Thyroid gland (tissue), 4 donors: ENCODE data around the gene BCR. TPM values are rescaled to one million over a fixed set of nuclear protein-coding genes. Genes with fewer than 3 reads are reported as not detected.

Source experiments
- DNase-seq, 2 donors: peaks; one replicate each; pipeline ENCODE4 v3.0.0-alpha.2; 2019
- H3K27ac ChIP-seq, 3 donors: fragments of 200-600 bp; sonication (generic); 1 replicate in 2 of 3; 2 replicates in 1 of 3; pipeline ENCODE4 v1.5.1; 2016 to 2019; ENCODE audit warnings: mild to moderate bottlenecking in 1 of 3, moderate library complexity in 1 of 3
- H3K27me3 ChIP-seq: fragments of 200-600 bp; sonication (generic); one replicate; pipeline ENCODE4 v1.5.1; 2019
- H3K36me3 ChIP-seq, 2 donors: fragments of 200-600 bp; sonication (generic); one replicate each; pipeline ENCODE4 v1.5.1; 2016 to 2019
- H3K4me1 ChIP-seq, 2 donors: fragments of 200-600 bp; sonication (generic); one replicate each; pipeline ENCODE4 v1.5.1; 2017 to 2019
- H3K4me3 ChIP-seq, 3 donors: fragments of 200-600 bp; sonication (generic); replicated peaks in 1 of 3; 1 replicate in 2 of 3; 2 replicates in 1 of 3; pipeline ENCODE4 v1.5.1; 2016; ENCODE audit warnings: mild to moderate bottlenecking in 1 of 3
- H3K9me3 ChIP-seq: fragments of 200-600 bp; sonication (generic); one replicate; pipeline ENCODE4 v1.5.1; 2017
- CTCF ChIP-seq, 6 experiments: fragments of 200-600 bp in 3 of 6; fragments of 450-650 bp in 3 of 6; sonication (generic) in 3 of 6; IDR thresholded peaks; one replicate each; pipeline ENCODE4 v1.5.1; 2016 to 2019; ENCODE audit warnings: antibody characterized with exemption in 6 of 6, mild to moderate bottlenecking in 2 of 6, inconsistent platforms in 1 of 6, moderate library complexity in 1 of 6
- POLR2A ChIP-seq, 2 donors: fragments of 450-650 bp; IDR thresholded peaks; one replicate each; pipeline ENCODE4 v1.6.1; 2017; ENCODE audit warnings: antibody characterized with exemption in 2 of 2, mild to moderate bottlenecking in 2 of 2, moderate library complexity in 1 of 2
- WGBS, 2 donors: methylation state at CpG; one replicate each; pipeline ENCODE4 v1.1.5; 2017; 5-methylcytosine and 5-hydroxymethylcytosine counted together
- intact Hi-C: fragments of 100-400 bp; cut with DNase I; formaldehyde crosslinking; loops from one replicate; pipeline ENCODE4 v1.15.1; 2023
- total RNA-seq, 4 donors: library from RNA; depleted of rRNA; stranded (reverse); fragments of >200 nt; gene quantifications; one replicate each; pipeline ENCODE4 v1.2.3, GENCODE V29; 2016

The BCR gene
- total RNA-seq, 4 donors from 2014 or later, result 80.1 to 127 (median 87.7) TPM

DNA sequence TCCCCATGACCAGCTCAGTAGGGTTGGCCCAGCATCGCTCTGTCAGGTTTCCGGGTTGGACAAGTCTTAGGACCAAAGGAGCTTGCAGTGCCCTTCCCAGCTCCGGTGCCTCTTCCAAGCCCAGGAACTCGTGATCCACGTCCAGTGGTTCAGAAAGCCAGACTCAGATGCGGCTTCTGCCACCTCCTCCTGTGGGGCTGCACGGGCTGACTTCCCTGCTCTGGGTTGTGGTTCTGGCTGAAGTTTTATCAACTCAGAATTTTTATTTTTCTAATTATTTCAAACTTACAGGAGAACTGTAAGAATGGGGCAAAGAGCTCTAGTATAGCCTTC lies 85.0 kb downstream of the BCR start:
- intact Hi-C loops, result no loop called here

DNA sequence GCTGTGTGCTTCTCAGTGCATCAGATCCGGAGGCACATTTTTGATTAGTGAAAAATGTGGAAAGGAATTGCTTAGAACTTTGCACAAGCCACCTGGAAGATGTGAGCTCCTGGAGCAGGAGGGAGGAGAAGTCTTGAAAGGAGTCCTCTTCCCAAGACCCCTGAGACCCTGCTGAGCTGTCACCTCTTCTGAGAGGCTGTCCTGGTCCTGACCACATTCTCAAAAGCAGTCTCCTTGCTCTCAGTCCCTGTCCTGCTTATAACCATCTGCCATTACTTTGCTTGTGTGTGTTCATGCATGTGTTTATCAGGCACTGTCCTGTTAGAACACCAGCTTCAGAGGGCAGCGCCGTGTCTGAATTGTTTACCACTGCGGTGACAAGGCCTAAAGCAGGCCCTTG lies 86.5 kb downstream of the BCR start:
- 91 to 96% methylated on average over 4 of the region's 4 CpGs for WGBS, 2 donors

More for the DNA sequence above, 85.0 kb downstream of the BCR start:
- H3K36me3 ChIP-seq, result peaks cover 15 to 16% of the 10 kb centered on the region in 2 donors
- H3K4me3 ChIP-seq, result no peak overlapping the region
- WGBS, 2 donors, result 84 to 86% methylated on average over 7 of the region's 7 CpGs
- no peak for DNase-seq
- H3K27me3 ChIP-seq, result no peaks in the 10 kb centered on the region
- H3K9me3 ChIP-seq, result no peaks in the 10 kb centered on the region
- peak overlapping the region; percentile 72 to 83 (median 75) for H3K27ac ChIP-seq
- TF ChIP-seq CTCF (IDR thresholded peaks at IDR 0.05) (no peak), POLR2A (IDR thresholded peaks at IDR 0.05) (no peak)
- H3K4me1 ChIP-seq, result peaks cover 34 to 53% of the 10 kb centered on the region in 2 donors

GRCh38 chr22:23267226-23268043 lies 87.1 kb downstream of the BCR start:
- H3K9me3 ChIP-seq, result no peaks in the 10 kb centered on the region
- H3K4me3 ChIP-seq, result no peak overlapping the region
- H3K36me3 ChIP-seq, result peaks cover 5 to 6% of the 10 kb centered on the region in 2 donors
- intact Hi-C loops, result no loop called here
- no peak for TF ChIP-seq CTCF (IDR thresholded peaks at IDR 0.05)
- no peak for TF ChIP-seq POLR2A (IDR thresholded peaks at IDR 0.05)
- H3K27me3 ChIP-seq, result no peaks in the 10 kb centered on the region
- no peak for DNase-seq
- H3K27ac ChIP-seq, result peak overlapping the region in 1 of 3 donors; percentile 17
- WGBS, 2 donors, result 86 to 92% methylated on average over 6 to 11 of the region's 11 CpGs
- H3K4me1 ChIP-seq, result peaks cover 44 to 72% of the 10 kb centered on the region in 2 donors

More for the DNA sequence above, 86.5 kb downstream of the BCR start:
- H3K27me3 ChIP-seq, result no peaks in the 10 kb centered on the region
- no peak overlapping the region for H3K4me3 ChIP-seq
- H3K36me3 ChIP-seq, result peaks cover 5 to 11% of the 10 kb centered on the region in 2 donors
- DNase-seq, result no peak
- TF ChIP-seq POLR2A (IDR thresholded peaks at IDR 0.05) (no peak), CTCF (IDR thresholded peaks at IDR 0.05) (no peak)
- intact Hi-C loops, result no loop called here
- H3K9me3 ChIP-seq, result no peaks in the 10 kb centered on the region
- H3K4me1 ChIP-seq, result peaks cover 44 to 65% of the 10 kb centered on the region in 2 donors
- H3K27ac ChIP-seq, result peak overlapping the region in 2 of 3 donors; percentile 17 to 83

GRCh38 chr22:23268139-23268712 lies 87.9 kb downstream of the BCR start:
- H3K27ac ChIP-seq, result no peak overlapping the region
- H3K36me3 ChIP-seq, result peaks cover 11 to 13% of the 10 kb centered on the region in 2 donors
- H3K4me3 ChIP-seq, result no peak overlapping the region
- no peak for DNase-seq
- WGBS, 2 donors, result 83% methylated on average over 17 to 22 of the region's 22 CpGs
- TF ChIP-seq CTCF (IDR thresholded peaks at IDR 0.05), result no peak
- no peak for TF ChIP-seq POLR2A (IDR thresholded peaks at IDR 0.05)
- no peaks in the 10 kb centered on the region for H3K27me3 ChIP-seq
- H3K9me3 ChIP-seq, result no peaks in the 10 kb centered on the region
- intact Hi-C loops, result no loop called here
- H3K4me1 ChIP-seq, result peaks cover 44 to 77% of the 10 kb centered on the region in 2 donors

DNA sequence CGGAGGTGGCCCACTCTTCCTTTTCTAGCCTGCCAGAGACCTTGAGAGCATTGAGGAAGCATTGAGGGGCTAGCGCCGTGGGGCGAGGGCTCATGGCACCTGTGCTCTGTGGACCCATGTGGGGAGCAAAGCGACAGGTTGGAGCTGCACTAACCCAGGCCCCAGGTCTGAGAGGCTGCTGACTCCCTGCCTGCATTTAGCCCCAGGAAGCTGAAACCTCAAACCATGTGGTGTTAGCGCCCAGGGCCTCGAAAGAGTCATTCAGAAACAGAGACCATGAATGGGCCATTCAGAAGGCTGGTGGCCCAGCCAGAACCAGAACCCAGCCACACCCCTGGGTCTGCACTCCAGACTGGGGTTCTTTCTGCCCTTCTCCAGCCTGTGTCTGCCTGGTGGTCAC lies 88.6 kb downstream of the BCR start:
- no peaks in the 10 kb centered on the region for H3K9me3 ChIP-seq
- peaks cover 44 to 74% of the 10 kb centered on the region in 2 donors for H3K4me1 ChIP-seq
- TF ChIP-seq CTCF (IDR thresholded peaks at IDR 0.05) (no peak), POLR2A (IDR thresholded peaks at IDR 0.05) (no peak)
- DNase-seq, result no peak
- H3K27me3 ChIP-seq, result no peaks in the 10 kb centered on the region
- no peak overlapping the region for H3K4me3 ChIP-seq
- peaks cover 16 to 20% of the 10 kb centered on the region in 2 donors for H3K36me3 ChIP-seq
- intact Hi-C loops, result no loop called here
- H3K27ac ChIP-seq, result peak overlapping the region in 1 of 3 donors; percentile 15
- WGBS, 2 donors, result 79 to 92% methylated on average over 3 to 7 of the region's 7 CpGs
